HG02678 (cell line): ENCODE results near the gene LRRC37B.
"Not testable (repeated sequence)": the region's sequence is repeated elsewhere in the genome, so short reads cannot be mapped to it uniquely, and the experiment has no call there.

Experiments
- ATAC-seq: cut with Tn5 transposase; IDR thresholded peaks from one replicate; pipeline ENCODE4 v1.9.1; 2021; ENCODE audit warnings: mild to moderate bottlenecking, moderate library complexity; ENCODE audit not compliant: unreplicated experiment

Gene LRRC37B

GRCh38 chr17:32084942-32085829, 78.0 kb downstream of the LRRC37B start:
- not testable (repeated sequence) for ATAC-seq

- not testable (repeated sequence) for ATAC-seq
These were observed 79.7 kb downstream of the LRRC37B start for GRCh38 chr17:32086833-32087232.

DNA sequence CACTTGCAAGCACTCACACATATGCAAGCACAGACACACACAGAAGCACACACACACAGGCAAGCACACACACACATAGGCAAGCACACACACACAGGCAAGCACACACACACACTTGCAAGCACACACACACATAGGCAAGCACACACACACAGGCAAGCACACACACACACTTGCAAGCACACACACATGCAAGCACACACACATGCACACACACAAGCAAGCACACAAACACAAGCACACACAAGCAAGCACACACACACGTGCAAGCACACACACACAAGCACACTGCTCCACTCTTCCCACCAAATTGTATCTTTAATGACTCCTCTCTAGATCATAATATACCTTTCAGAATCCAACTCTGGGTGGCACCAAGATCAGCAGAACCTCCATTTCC, 84.9 kb downstream of the LRRC37B start:
- ATAC-seq = not testable (repeated sequence)

DNA sequence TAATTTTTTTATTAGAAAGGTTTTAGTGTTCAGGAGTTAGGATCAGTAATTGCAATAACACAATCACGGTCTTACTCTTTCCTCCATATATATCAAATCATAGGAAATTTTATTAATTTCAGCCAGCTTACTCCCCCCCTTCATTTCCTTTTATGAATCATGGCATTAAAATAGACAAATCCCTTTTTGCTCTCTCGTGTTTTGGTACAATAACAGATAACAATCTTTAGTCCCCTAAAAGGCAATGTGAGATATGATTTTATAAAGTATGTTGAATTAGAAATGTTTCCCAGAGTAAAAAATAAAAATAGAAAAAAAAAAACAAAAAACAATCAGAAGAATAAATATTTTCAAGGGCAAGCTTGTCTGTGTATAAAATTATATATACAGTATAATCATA, 92.5 kb downstream of the LRRC37B start:
- ATAC-seq = no peak

- ATAC-seq = not testable (repeated sequence)
These were observed 93.1 kb downstream of the LRRC37B start for GRCh38 chr17:32100323-32100722.

GRCh38 chr17:32100971-32101631, 93.9 kb downstream of the LRRC37B start:
- no peak for ATAC-seq

- ATAC-seq = no peak
These were observed 95.0 kb downstream of the LRRC37B start for GRCh38 chr17:32102172-32102571.

DNA sequence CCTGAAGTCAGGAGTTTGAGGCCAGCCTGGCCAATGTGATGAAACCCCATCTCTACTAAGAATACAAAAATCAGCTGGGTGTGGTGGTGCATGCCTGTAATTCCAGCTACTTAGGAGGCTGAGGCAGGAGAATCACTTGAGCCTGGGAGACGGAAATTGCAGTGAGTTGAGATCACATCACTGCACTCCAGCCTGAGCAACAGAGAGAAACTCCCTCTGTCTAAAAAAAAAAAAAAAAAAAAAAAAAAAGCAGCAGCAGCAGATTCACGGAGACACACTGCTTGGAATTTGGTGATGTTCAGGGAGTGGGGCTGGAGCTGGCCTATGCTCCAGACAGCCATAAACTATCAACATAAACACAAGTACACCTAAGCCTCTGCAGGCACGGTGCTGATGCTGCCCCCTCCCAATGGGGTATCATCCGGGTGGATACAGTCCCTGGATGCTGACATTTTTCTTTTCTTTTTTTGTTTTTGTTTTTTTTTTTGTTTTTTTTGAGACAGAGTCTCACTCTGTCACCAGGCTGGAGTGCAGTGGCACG, 95.5 kb downstream of the LRRC37B start:
- no peak for ATAC-seq
